Measurements from ENCODE around the gene ADISSP. TPM values are rescaled to one million over a fixed set of nuclear protein-coding genes. Genes with fewer than 3 reads are reported as not detected.

The ADISSP gene
- total RNA-seq, 1 experiment from 2014 or later = 44.1 TPM

GRCh38 chr20:3759316-3759823 lies 8.2 kb downstream of the ADISSP start:
- Histone ChIP-seq H3K9me2 (replicated peaks; ENCODE audit: insufficient read depth, low read length) (no peaks in the 10 kb centered on the region), H3K9me3 (ENCODE audit: low read length) (no peaks in the 10 kb centered on the region), H4K20me1 (ENCODE audit: insufficient read depth, low read depth, low read length) (no peaks in the 10 kb centered on the region), H3K9ac (ENCODE audit: low read length) (no peak overlapping the region), H3K27ac (ENCODE audit: low read length) (no peak overlapping the region), H3K27me3 (ENCODE audit: low read length) (no peaks in the 10 kb centered on the region), H3K79me2 (ENCODE audit: low read length) (peaks cover 27% of the 10 kb centered on the region), H3K4me1 (ENCODE audit: low read length) (peaks cover under 1% of the 10 kb centered on the region), H3K4me2 (ENCODE audit: low read depth, low read length, poor library complexity, severe bottlenecking) (no peak overlapping the region), H2AFZ (ENCODE audit: low read length) (no peak overlapping the region), H3K4me3 (ENCODE audit: low read length) (no peak overlapping the region), H3K36me3 (ENCODE audit: insufficient read depth, low read length) (peaks cover 6% of the 10 kb centered on the region)
- DNase-seq = no peak

- no peak overlapping the region for H3K9ac ChIP-seq (ENCODE audit: low read length)
- no peak overlapping the region for H2AFZ ChIP-seq (ENCODE audit: low read length)
- DNase-seq = no peak
- H3K27me3 ChIP-seq (ENCODE audit: low read length) = no peaks in the 10 kb centered on the region
- no peaks in the 10 kb centered on the region for H4K20me1 ChIP-seq (ENCODE audit: insufficient read depth, low read depth, low read length)
- no peak overlapping the region for H3K27ac ChIP-seq (ENCODE audit: low read length)
- no peaks in the 10 kb centered on the region for H3K4me1 ChIP-seq (ENCODE audit: low read length)
- no peak overlapping the region for H3K4me2 ChIP-seq (ENCODE audit: low read depth, low read length, poor library complexity, severe bottlenecking)
- H3K9me3 ChIP-seq (ENCODE audit: low read length) = no peaks in the 10 kb centered on the region
- peaks cover 19% of the 10 kb centered on the region for H3K79me2 ChIP-seq (ENCODE audit: low read length)
- no peaks in the 10 kb centered on the region for H3K9me2 ChIP-seq (replicated peaks; ENCODE audit: insufficient read depth, low read length)
- H3K4me3 ChIP-seq (ENCODE audit: low read length) = no peak overlapping the region
- peaks cover 6% of the 10 kb centered on the region for H3K36me3 ChIP-seq (ENCODE audit: insufficient read depth, low read length)
Measured at GRCh38 chr20:3758566-3758965, 9.0 kb downstream of the ADISSP start.

DNA sequence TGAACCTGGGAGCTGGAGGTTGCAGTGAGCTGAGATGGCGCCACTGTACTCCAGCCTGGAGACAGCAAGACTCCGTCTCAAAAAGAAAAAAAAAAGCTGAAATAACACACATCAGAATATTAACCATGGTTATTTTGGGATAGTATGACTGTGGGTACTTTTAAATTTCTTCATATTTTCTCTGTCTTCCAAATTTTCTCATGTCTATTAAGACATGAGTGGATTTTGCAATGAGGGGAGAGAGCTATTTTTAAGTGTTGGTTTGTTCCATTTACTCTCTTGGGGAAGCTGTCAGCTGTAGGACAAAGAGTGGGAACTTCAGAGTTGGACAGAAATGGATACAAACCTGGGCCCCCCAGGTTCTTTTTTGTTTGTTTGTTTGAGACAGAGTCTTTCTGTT lies 10.3 kb downstream of the ADISSP start:
- no peak overlapping the region for H3K9ac ChIP-seq (ENCODE audit: low read length)
- peaks cover 14% of the 10 kb centered on the region for H3K79me2 ChIP-seq (ENCODE audit: low read length)
- H3K4me3 ChIP-seq (ENCODE audit: low read length) = no peak overlapping the region
- no peak overlapping the region for H2AFZ ChIP-seq (ENCODE audit: low read length)
- no peaks in the 10 kb centered on the region for H3K9me2 ChIP-seq (replicated peaks; ENCODE audit: insufficient read depth, low read length)
- no peaks in the 10 kb centered on the region for H3K9me3 ChIP-seq (ENCODE audit: low read length)
- H3K36me3 ChIP-seq (ENCODE audit: insufficient read depth, low read length) = peaks cover 10% of the 10 kb centered on the region
- H3K27me3 ChIP-seq (ENCODE audit: low read length) = no peaks in the 10 kb centered on the region
- no peak overlapping the region for H3K27ac ChIP-seq (ENCODE audit: low read length)
- H3K4me1 ChIP-seq (ENCODE audit: low read length) = no peaks in the 10 kb centered on the region
- 0 out of 2 replicates have a peak, but pooled peaks cover 3% of the 10 kb centered on the region for H4K20me1 ChIP-seq (ENCODE audit: insufficient read depth, low read depth, low read length)
- no peak overlapping the region for H3K4me2 ChIP-seq (ENCODE audit: low read depth, low read length, poor library complexity, severe bottlenecking)
- no peak for DNase-seq

DNA sequence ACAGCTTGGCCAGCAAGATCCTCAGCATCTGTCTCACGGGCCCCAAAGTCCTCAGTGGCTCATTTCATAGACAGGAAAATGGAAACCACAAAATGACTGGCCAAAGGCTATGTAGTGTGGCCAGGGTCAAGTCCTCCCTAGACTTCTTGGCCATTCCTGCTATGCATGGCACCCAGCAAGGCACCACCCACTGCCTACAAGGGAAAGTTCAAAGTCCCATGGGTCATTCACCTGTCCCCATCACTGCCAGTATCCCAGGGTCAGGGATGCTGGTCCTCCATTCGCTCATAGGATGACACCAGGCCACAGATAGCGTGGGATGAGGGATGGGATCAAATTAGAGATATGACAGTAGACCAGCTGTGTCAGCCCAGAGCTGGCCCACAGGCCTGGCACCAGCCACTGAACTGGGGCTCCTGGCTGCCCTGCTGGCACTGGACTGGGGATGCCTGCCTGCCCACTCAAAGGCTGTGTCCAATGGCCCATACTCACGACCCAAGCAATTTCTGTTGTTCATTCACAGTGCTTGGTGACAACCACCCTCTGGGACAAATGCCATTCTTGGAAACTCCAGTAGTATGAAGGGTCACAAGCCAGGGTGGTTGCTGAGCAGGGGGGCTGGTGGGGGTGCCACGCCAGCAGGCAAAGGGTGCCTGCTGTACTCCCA lies 11.6 kb downstream of the ADISSP start:
- H3K4me3 ChIP-seq (ENCODE audit: low read length) = no peak overlapping the region
- no peak overlapping the region for H3K27ac ChIP-seq (ENCODE audit: low read length)
- no peak overlapping the region for H3K9ac ChIP-seq (ENCODE audit: low read length)
- no peaks in the 10 kb centered on the region for H3K9me3 ChIP-seq (ENCODE audit: low read length)
- DNase-seq = no peak
- peaks cover 10% of the 10 kb centered on the region for H3K36me3 ChIP-seq (ENCODE audit: insufficient read depth, low read length)
- H3K4me2 ChIP-seq (ENCODE audit: low read depth, low read length, poor library complexity, severe bottlenecking) = no peak overlapping the region
- H3K27me3 ChIP-seq (ENCODE audit: low read length) = no peaks in the 10 kb centered on the region
- H3K4me1 ChIP-seq (ENCODE audit: low read length) = no peaks in the 10 kb centered on the region
- H3K79me2 ChIP-seq (ENCODE audit: low read length) = peaks cover 10% of the 10 kb centered on the region
- no peaks in the 10 kb centered on the region for H3K9me2 ChIP-seq (replicated peaks; ENCODE audit: insufficient read depth, low read length)
- no peak overlapping the region for H2AFZ ChIP-seq (ENCODE audit: low read length)
- 0 out of 2 replicates have a peak, but pooled peaks cover 4% of the 10 kb centered on the region for H4K20me1 ChIP-seq (ENCODE audit: insufficient read depth, low read depth, low read length)

DNA sequence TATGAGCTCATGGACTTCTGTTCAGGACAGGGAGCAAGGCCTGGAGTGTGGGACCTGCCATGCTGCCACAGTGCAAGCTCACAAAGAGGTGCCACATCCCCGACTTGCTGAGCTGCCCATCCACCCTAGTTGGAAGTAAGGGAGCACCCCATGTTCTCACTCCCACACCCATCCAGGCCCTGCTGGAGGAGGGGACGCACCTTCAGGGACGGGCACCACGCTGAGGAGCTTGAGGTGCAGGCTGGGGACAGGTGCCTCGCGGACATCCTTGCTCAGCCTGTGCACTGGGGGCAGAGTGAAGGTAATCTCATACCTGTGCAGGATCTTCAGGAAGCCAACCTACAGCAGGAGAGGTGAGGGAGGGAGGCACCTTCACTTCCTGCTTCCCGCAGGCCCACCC lies 12.3 kb downstream of the ADISSP start:
- H3K4me1 ChIP-seq (ENCODE audit: low read length) = no peaks in the 10 kb centered on the region

GRCh38 chr20:3754276-3754630 lies 13.3 kb downstream of the ADISSP start:
- H3K4me3 ChIP-seq (ENCODE audit: low read length) = no peak overlapping the region
- no peak overlapping the region for H3K27ac ChIP-seq (ENCODE audit: low read length)
- no peaks in the 10 kb centered on the region for H3K9me2 ChIP-seq (replicated peaks; ENCODE audit: insufficient read depth, low read length)
- no peaks in the 10 kb centered on the region for H3K79me2 ChIP-seq (ENCODE audit: low read length)
- no peak overlapping the region for H3K9ac ChIP-seq (ENCODE audit: low read length)
- H3K9me3 ChIP-seq (ENCODE audit: low read length) = no peaks in the 10 kb centered on the region
- no peak for DNase-seq
- H3K4me2 ChIP-seq (ENCODE audit: low read depth, low read length, poor library complexity, severe bottlenecking) = no peak overlapping the region
- H3K4me1 ChIP-seq (ENCODE audit: low read length) = no peaks in the 10 kb centered on the region
- H3K36me3 ChIP-seq (ENCODE audit: insufficient read depth, low read length) = peaks cover 10% of the 10 kb centered on the region
- H2AFZ ChIP-seq (ENCODE audit: low read length) = no peak overlapping the region
- H4K20me1 ChIP-seq (ENCODE audit: insufficient read depth, low read depth, low read length) = 0 out of 2 replicates have a peak, but pooled peaks cover 9% of the 10 kb centered on the region
- no peaks in the 10 kb centered on the region for H3K27me3 ChIP-seq (ENCODE audit: low read length)

More for the DNA sequence above, 12.3 kb downstream of the ADISSP start:
- H2AFZ ChIP-seq (ENCODE audit: low read length) = no peak overlapping the region
- H3K9me3 ChIP-seq (ENCODE audit: low read length) = no peaks in the 10 kb centered on the region
- peaks cover 4% of the 10 kb centered on the region for H3K79me2 ChIP-seq (ENCODE audit: low read length)
- H3K9me2 ChIP-seq (replicated peaks; ENCODE audit: insufficient read depth, low read length) = no peaks in the 10 kb centered on the region
- DNase-seq = no peak
- no peak overlapping the region for H3K4me2 ChIP-seq (ENCODE audit: low read depth, low read length, poor library complexity, severe bottlenecking)
- H3K4me3 ChIP-seq (ENCODE audit: low read length) = no peak overlapping the region
- H3K27ac ChIP-seq (ENCODE audit: low read length) = no peak overlapping the region
- H3K27me3 ChIP-seq (ENCODE audit: low read length) = no peaks in the 10 kb centered on the region
- H3K36me3 ChIP-seq (ENCODE audit: insufficient read depth, low read length) = peaks cover 10% of the 10 kb centered on the region
- 0 out of 2 replicates have a peak, but pooled peaks cover 6% of the 10 kb centered on the region for H4K20me1 ChIP-seq (ENCODE audit: insufficient read depth, low read depth, low read length)
- no peak overlapping the region for H3K9ac ChIP-seq (ENCODE audit: low read length)

DNA sequence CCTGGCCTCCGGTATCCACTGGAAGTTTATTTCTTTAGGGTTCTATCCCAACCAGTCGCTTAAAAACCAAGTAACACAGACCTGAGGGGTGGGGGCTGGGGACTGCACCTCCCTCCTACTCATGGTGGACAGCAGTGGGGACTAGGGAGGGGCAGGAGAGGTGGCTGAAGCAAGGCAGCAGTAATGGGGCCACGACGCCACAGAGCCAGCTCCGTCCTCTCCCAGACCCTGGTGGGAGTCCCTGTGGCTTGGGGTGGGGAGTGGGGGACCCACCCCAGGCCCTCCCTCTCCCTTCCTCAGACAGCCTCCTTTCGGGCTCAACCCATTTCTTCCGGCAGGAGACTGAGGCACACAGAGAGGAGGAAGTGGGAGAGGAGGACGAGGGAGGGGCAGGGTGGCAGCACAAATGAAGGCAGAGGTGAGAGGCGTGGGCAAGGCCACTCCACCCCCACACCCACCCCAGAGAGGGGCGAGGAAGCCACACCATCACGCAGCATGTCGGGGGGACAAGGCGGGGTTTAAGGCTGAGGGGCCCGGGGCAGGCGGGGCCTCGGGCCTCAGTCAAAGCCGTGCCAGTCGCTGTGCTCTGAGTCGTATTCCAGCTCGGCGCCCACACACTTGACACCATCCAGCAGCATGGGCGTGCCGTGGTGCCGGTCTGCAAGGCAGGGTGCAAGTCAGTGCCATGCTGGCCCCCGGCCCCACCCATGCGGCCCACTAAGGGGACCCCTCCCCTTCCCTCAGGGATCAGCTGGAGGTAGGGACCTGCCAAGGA lies 13.9 kb downstream of the ADISSP start:
- no peak overlapping the region for H3K9ac ChIP-seq (ENCODE audit: low read length)
- H3K9me3 ChIP-seq (ENCODE audit: low read length) = no peaks in the 10 kb centered on the region
- no peak overlapping the region for H2AFZ ChIP-seq (ENCODE audit: low read length)
- peaks cover 10% of the 10 kb centered on the region for H3K36me3 ChIP-seq (ENCODE audit: insufficient read depth, low read length)
- no peak overlapping the region for H3K4me3 ChIP-seq (ENCODE audit: low read length)
- H3K4me1 ChIP-seq (ENCODE audit: low read length) = no peaks in the 10 kb centered on the region
- H3K9me2 ChIP-seq (replicated peaks; ENCODE audit: insufficient read depth, low read length) = no peaks in the 10 kb centered on the region
- H4K20me1 ChIP-seq (ENCODE audit: insufficient read depth, low read depth, low read length) = 0 out of 2 replicates have a peak, but pooled peaks cover 9% of the 10 kb centered on the region
- no peak overlapping the region for H3K4me2 ChIP-seq (ENCODE audit: low read depth, low read length, poor library complexity, severe bottlenecking)
- H3K27ac ChIP-seq (ENCODE audit: low read length) = no peak overlapping the region
- H3K79me2 ChIP-seq (ENCODE audit: low read length) = no peaks in the 10 kb centered on the region
- no peaks in the 10 kb centered on the region for H3K27me3 ChIP-seq (ENCODE audit: low read length)
- DNase-seq = no peak

DNA sequence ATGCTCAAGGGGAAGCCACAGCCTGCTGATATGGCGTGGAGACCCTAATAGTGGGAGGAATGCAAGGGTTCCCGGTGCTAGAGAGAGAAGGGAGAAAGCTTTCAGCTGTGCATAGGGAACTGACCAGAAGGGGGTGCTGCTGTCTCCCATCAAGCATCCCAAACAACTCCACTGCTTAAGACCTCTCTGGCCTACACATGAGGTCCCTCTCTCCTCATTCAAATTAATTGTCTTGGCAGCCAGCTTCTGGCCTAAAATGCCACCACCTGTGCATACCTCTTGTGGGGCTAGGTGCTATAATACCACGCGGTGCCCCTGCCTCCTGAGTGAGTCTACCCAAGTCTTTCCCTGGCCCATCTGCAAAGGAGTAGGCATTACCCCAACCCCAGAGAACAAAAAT lies 14.5 kb downstream of the ADISSP start:
- no peaks in the 10 kb centered on the region for H3K4me1 ChIP-seq (ENCODE audit: low read length)
- DNase-seq = peak; percentile 84
- H3K9me2 ChIP-seq (replicated peaks; ENCODE audit: insufficient read depth, low read length) = no peaks in the 10 kb centered on the region
- no peak overlapping the region for H3K4me3 ChIP-seq (ENCODE audit: low read length)
- 0 out of 2 replicates have a peak, but pooled peaks cover 9% of the 10 kb centered on the region for H4K20me1 ChIP-seq (ENCODE audit: insufficient read depth, low read depth, low read length)
- no peak overlapping the region for H3K9ac ChIP-seq (ENCODE audit: low read length)
- peaks cover 8% of the 10 kb centered on the region for H3K36me3 ChIP-seq (ENCODE audit: insufficient read depth, low read length)
- H3K4me2 ChIP-seq (ENCODE audit: low read depth, low read length, poor library complexity, severe bottlenecking) = no peak overlapping the region
- H3K79me2 ChIP-seq (ENCODE audit: low read length) = no peaks in the 10 kb centered on the region
- no peaks in the 10 kb centered on the region for H3K9me3 ChIP-seq (ENCODE audit: low read length)
- no peak overlapping the region for H2AFZ ChIP-seq (ENCODE audit: low read length)
- H3K27me3 ChIP-seq (ENCODE audit: low read length) = no peaks in the 10 kb centered on the region
- H3K27ac ChIP-seq (ENCODE audit: low read length) = no peak overlapping the region

Measured in Karpas-422 (cell line).